WTC11 (cell line): Measurements from ENCODE around the gene SESTD1. TPM values are rescaled to one million over a fixed set of nuclear protein-coding genes. Genes with fewer than 3 reads are reported as not detected.

Experiments
- ATAC-seq: fragments of 200-7000 bp; cut with Tn5 transposase; 2 replicates; pipeline ENCODE4 v1.10.0; 2021; ENCODE audit warnings: mild to moderate bottlenecking, moderate library complexity
- CTCF ChIA-PET: fragments of 300-600 bp; sonication (Branson Sonifier 250); formaldehyde crosslinking; loops from one replicate; lab custom pipeline; 2021; ENCODE audit warnings: antibody characterized with exemption; lab: Charles Lee
- POLR2A ChIA-PET: fragments of 350-600 bp; sonication (Branson Sonifier 250); formaldehyde crosslinking; loops from one replicate; lab custom pipeline; 2021; ENCODE audit warnings: antibody characterized with exemption; lab: Charles Lee
- DNase-seq: peaks from one replicate; pipeline ENCODE4 v3.0.0; 2021; ENCODE audit warnings: low spot score
- H3K27ac Mint-ChIP-seq: 2 replicates; pipeline ENCODE4 v1.8.0; 2021; ENCODE audit warnings: mixed read lengths
- H3K27me3 Mint-ChIP-seq: 2 replicates; pipeline ENCODE4 v1.8.0; 2021; ENCODE audit warnings: low read depth, mild to moderate bottlenecking, moderate library complexity, mixed read lengths
- H3K36me3 Mint-ChIP-seq: 2 replicates; pipeline ENCODE4 v1.8.0; 2021; ENCODE audit warnings: mixed read lengths
- H3K4me1 Mint-ChIP-seq: 2 replicates; pipeline ENCODE4 v1.8.0; 2022; ENCODE audit warnings: mixed read lengths
- H3K4me3 Mint-ChIP-seq: 2 replicates; pipeline ENCODE4 v1.8.0; 2021; ENCODE audit warnings: mild to moderate bottlenecking, moderate library complexity, mixed read lengths
- H3K9me3 Mint-ChIP-seq: 2 replicates; pipeline ENCODE4 v1.8.0; 2021; ENCODE audit warnings: mixed read lengths
- CDX4 ChIP-seq: fragments of 250-450 bp; sonication (Bioruptor Pico); IDR thresholded peaks from 2 replicates; pipeline ENCODE4 v1.9.0; 2021; ENCODE audit warnings: moderate library complexity, mild to moderate bottlenecking, inconsistent platforms, borderline replicate concordance
- CREM ChIP-seq: sonication (generic); formaldehyde crosslinking; IDR thresholded peaks from 2 replicates; pipeline ENCODE4 v1.8.1; 2022; ENCODE audit warnings: mild to moderate bottlenecking, missing genetic modification reagents, moderate library complexity
- GABPB1 ChIP-seq: sonication (generic); formaldehyde crosslinking; IDR thresholded peaks from 2 replicates; pipeline ENCODE4 v1.8.1; 2023; ENCODE audit warnings: mild to moderate bottlenecking, missing genetic modification reagents
- GTF2I ChIP-seq: fragments of 250-450 bp; sonication (Bioruptor Pico); conservative IDR thresholded peaks from 2 replicates; pipeline ENCODE4 v1.4.0; 2021; ENCODE audit warnings: mild to moderate bottlenecking
- IRF1 ChIP-seq: sonication (generic); formaldehyde crosslinking; IDR thresholded peaks from 2 replicates; pipeline ENCODE4 v1.8.0; 2023; ENCODE audit warnings: missing genetic modification reagents
- MYBL2 ChIP-seq: sonication (generic); formaldehyde crosslinking; IDR thresholded peaks from 2 replicates; pipeline ENCODE4 v1.8.1; 2023; ENCODE audit warnings: mild to moderate bottlenecking, moderate library complexity, missing genetic modification reagents
- NR1H2 ChIP-seq: sonication (generic); formaldehyde crosslinking; IDR thresholded peaks from 2 replicates; pipeline ENCODE4 v1.9.0; 2021; ENCODE audit warnings: mild to moderate bottlenecking, moderate library complexity, missing genetic modification reagents
- PRDM15 ChIP-seq: sonication (generic); formaldehyde crosslinking; IDR thresholded peaks from 2 replicates; pipeline ENCODE4 v1.8.0; 2022; ENCODE audit warnings: missing genetic modification reagents
- PRRX2 ChIP-seq: fragments of 250-450 bp; sonication (Bioruptor Pico); IDR thresholded peaks from 2 replicates; pipeline ENCODE4 v1.8.0; 2021; ENCODE audit warnings: mild to moderate bottlenecking
- TP53 ChIP-seq: sonication (generic); formaldehyde crosslinking; IDR thresholded peaks from 2 replicates; pipeline ENCODE4 v1.8.1; 2023; ENCODE audit warnings: mild to moderate bottlenecking, missing genetic modification reagents
- ZBTB21 ChIP-seq: sonication (generic); formaldehyde crosslinking; IDR thresholded peaks from 2 replicates; pipeline ENCODE4 v1.8.1; 2023; ENCODE audit warnings: mild to moderate bottlenecking, missing genetic modification reagents, borderline replicate concordance
- ZBTB43 ChIP-seq: sonication (generic); formaldehyde crosslinking; IDR thresholded peaks from 2 replicates; pipeline ENCODE4 v1.8.1; 2023; ENCODE audit warnings: mild to moderate bottlenecking, missing genetic modification reagents
- ZMAT4 ChIP-seq: fragments of 250-450 bp; sonication (Bioruptor Pico); IDR thresholded peaks from 2 replicates; pipeline ENCODE4 v1.9.0; 2021; ENCODE audit warnings: mild to moderate bottlenecking
- ZNF138 ChIP-seq: sonication (generic); formaldehyde crosslinking; conservative IDR thresholded peaks from 2 replicates; pipeline ENCODE4 v1.8.1; 2022; ENCODE audit warnings: mild to moderate bottlenecking, moderate library complexity, missing genetic modification reagents
- ZNF232 ChIP-seq: sonication (generic); formaldehyde crosslinking; IDR thresholded peaks from 2 replicates; pipeline ENCODE4 v1.8.0; 2022; ENCODE audit warnings: mild to moderate bottlenecking, missing genetic modification reagents
- ZNF281 ChIP-seq: sonication (generic); formaldehyde crosslinking; IDR thresholded peaks from 2 replicates; pipeline ENCODE4 v1.8.0; 2023; ENCODE audit warnings: mild to moderate bottlenecking, missing genetic modification reagents
- ZNF396 ChIP-seq: fragments of 250-450 bp; sonication (Bioruptor Pico); IDR thresholded peaks from 2 replicates; pipeline ENCODE4 v1.8.0; 2021; ENCODE audit warnings: mild to moderate bottlenecking, moderate library complexity, borderline replicate concordance
- ZNF425 ChIP-seq: fragments of 250-450 bp; sonication (Bioruptor Pico); conservative IDR thresholded peaks from 2 replicates; pipeline ENCODE4 v1.9.0; 2021; ENCODE audit warnings: mild to moderate bottlenecking
- ZNF671 ChIP-seq: fragments of 250-450 bp; sonication (Bioruptor Pico); IDR thresholded peaks from 2 replicates; pipeline ENCODE4 v1.8.0; 2021; ENCODE audit warnings: mild to moderate bottlenecking
- total RNA-seq: library from RNA; stranded (reverse); gene quantifications from 3 replicates; pipeline ENCODE4 v1.2.3, GENCODE V29; 2021

Gene SESTD1
- total RNA-seq, 1 experiment from 2014 or later, result 59.9 TPM

GRCh38 chr2:179165356-179166000, 99.2 kb downstream of the SESTD1 start:
- Mint-ChIP-seq H3K4me1 (peaks cover 19% of the 10 kb centered on the region), H3K27me3 (no peaks in the 10 kb centered on the region), H3K9me3 (peaks cover 7% of the 10 kb centered on the region), H3K27ac (peak overlapping the region; percentile 64), H3K36me3 (peaks cover 8% of the 10 kb centered on the region), H3K4me3 (no peak overlapping the region)
- ChIA-PET POLR2A (interaction anchor here (0.6 kb wide), 1 partner anchor 91 kb away, joined by 3 read pairs; no protein-coding TSS in a partner anchor), CTCF (interaction anchor here (0.6 to 0.7 kb wide), 2 partner anchors 9 to 11 kb away, joined by 3 read pairs; no protein-coding TSS in a partner anchor)
- no peak for DNase-seq
- ATAC-seq, result peak; percentile 80
- TF ChIP-seq ZBTB21 (CRISPR knock-in tag) (no peak), ZBTB43 (CRISPR knock-in tag) (no peak), IRF1 (no peak), GABPB1 (no peak), CDX4 (CRISPR knock-in tag) (no peak), ZNF232 (no peak), MYBL2 (no peak)
- TF ChIP-seq, all 79 proteins: peak for 0

GRCh38 chr2:179141206-179141605, 123.4 kb downstream of the SESTD1 start:
- no peak for DNase-seq
- H3K9me3 Mint-ChIP-seq, result no peaks in the 10 kb centered on the region
- POLR2A ChIA-PET, result no interaction called here
- no peak for ATAC-seq
- CTCF ChIA-PET, result no interaction called here
- 0 out of 2 replicates have a peak, but pooled peaks cover 2% of the 10 kb centered on the region for H3K4me1 Mint-ChIP-seq
- TF ChIP-seq ZNF396, result no peak
- no peak for TF ChIP-seq PRDM15
- no peak for TF ChIP-seq PRRX2 (CRISPR knock-in tag)
- no peak for TF ChIP-seq NR1H2
- no peak for TF ChIP-seq ZNF671
- TF ChIP-seq ZNF138 (CRISPR knock-in tag), result no peak
- TF ChIP-seq ZMAT4 (CRISPR knock-in tag), result no peak
- TF ChIP-seq ZNF425 (CRISPR knock-in tag), result no peak
- no peak for TF ChIP-seq GTF2I (CRISPR knock-in tag)
- no peak for TF ChIP-seq CREM
- no peak for TF ChIP-seq ZNF281 (CRISPR knock-in tag)
- TF ChIP-seq TP53 (CRISPR knock-in tag), result no peak
- H3K27ac Mint-ChIP-seq, result no peak overlapping the region
- H3K4me3 Mint-ChIP-seq, result no peak overlapping the region
- H3K27me3 Mint-ChIP-seq, result no peaks in the 10 kb centered on the region
- peaks cover 3% of the 10 kb centered on the region; the same call in 1 of the 2 replicates for H3K36me3 Mint-ChIP-seq
